Measurements from ENCODE around the gene LRRC14B. TPM values are rescaled to one million over a fixed set of nuclear protein-coding genes. Genes with fewer than 3 reads are reported as not detected.

LRRC14B gene
- total RNA-seq, 2 donors from 2014 or later, result not detected

DNA sequence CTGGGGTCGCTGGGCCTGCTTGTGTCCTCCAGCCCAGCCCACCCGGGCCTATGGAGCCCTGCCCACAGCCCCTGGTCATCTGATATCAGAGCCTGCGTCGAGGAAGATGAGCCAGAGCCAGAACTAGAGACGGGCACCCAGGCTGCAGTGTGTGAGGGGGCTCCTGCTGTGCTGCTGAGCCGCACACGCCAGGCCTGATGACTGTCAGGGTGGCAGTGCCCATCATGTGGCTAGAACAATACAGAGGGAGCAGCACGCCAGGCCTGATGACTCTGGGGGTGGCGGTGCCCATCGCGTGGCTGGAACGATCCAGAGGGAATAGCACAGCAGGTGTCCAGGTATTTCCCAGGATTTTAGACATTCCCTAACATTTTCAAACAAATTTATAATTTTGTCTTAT is 9.2 kb upstream of the LRRC14B start:
- Mint-ChIP-seq H3K4me3 (no peak overlapping the region), H3K9me3 (no peaks in the 10 kb centered on the region), H3K27me3 (ENCODE audit: insufficient read depth) (no peaks in the 10 kb centered on the region), H3K4me1 (no peaks in the 10 kb centered on the region), H3K27ac (no peak overlapping the region), H3K36me3 (ENCODE audit: low read depth) (peaks cover 1% of the 10 kb centered on the region)
- Histone ChIP-seq H3K27ac (ENCODE audit: low read depth, low read length) (no peak overlapping the region), H3K4me3 (ENCODE audit: low read length) (no peak overlapping the region), H3K9ac (ENCODE audit: extremely low read depth, low read length, poor library complexity, severe bottlenecking) (no peak overlapping the region), H3K27me3 (ENCODE audit: control insufficient read depth, insufficient read depth, low read length, poor library complexity, severe bottlenecking) (no peaks in the 10 kb centered on the region), H3K4me1 (ENCODE audit: control insufficient read depth, insufficient read depth, low read length) (no peaks in the 10 kb centered on the region), H3K36me3 (ENCODE audit: control insufficient read depth, insufficient read depth, low read length) (no peaks in the 10 kb centered on the region), H3K9me3 (ENCODE audit: control insufficient read depth, low read length) (no peaks in the 10 kb centered on the region)
- TF ChIP-seq, protein P1, sequence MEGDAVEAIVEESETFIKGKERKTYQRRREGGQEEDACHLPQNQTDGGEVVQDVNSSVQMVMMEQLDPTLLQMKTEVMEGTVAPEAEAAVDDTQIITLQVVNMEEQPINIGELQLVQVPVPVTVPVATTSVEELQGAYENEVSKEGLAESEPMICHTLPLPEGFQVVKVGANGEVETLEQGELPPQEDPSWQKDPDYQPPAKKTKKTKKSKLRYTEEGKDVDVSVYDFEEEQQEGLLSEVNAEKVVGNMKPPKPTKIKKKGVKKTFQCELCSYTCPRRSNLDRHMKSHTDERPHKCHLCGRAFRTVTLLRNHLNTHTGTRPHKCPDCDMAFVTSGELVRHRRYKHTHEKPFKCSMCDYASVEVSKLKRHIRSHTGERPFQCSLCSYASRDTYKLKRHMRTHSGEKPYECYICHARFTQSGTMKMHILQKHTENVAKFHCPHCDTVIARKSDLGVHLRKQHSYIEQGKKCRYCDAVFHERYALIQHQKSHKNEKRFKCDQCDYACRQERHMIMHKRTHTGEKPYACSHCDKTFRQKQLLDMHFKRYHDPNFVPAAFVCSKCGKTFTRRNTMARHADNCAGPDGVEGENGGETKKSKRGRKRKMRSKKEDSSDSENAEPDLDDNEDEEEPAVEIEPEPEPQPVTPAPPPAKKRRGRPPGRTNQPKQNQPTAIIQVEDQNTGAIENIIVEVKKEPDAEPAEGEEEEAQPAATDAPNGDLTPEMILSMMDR (conservative IDR thresholded peaks at IDR 0.05), result no peak
- 87 to 90% methylated on average over 5 to 12 of the region's 12 CpGs for WGBS, 2 experiments (ENCODE audit: insufficient coverage in 1 of 2, insufficient read length in 1 of 2)
- no peak for DNase-seq

DNA sequence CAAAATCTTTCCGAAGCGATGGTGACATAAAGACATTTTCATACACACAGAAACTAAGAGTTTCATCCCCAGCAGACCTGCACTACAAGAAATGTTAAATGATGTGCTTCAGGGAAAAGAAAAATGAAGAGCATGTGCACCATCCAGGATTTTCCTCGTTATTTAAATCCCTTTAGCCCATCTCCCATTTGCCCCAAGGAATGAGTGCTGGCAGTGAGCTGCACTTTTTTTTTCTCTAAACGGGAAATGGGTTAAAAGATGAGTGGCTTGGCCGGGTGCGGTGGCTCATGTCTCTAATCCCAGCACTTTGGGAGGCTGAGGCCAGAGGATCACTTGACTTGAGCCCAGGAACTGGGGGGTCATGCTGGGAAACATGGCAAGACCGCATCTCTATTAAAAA is 6.8 kb upstream of the LRRC14B start:
- 91 to 92% methylated on average over 4 to 7 of the region's 7 CpGs for WGBS, 2 experiments (ENCODE audit: insufficient coverage in 1 of 2, insufficient read length in 1 of 2)
- H3K36me3 ChIP-seq (ENCODE audit: control insufficient read depth, insufficient read depth, low read length), result no peaks in the 10 kb centered on the region
- H3K27ac ChIP-seq (ENCODE audit: low read depth, low read length), result no peak overlapping the region
- H3K4me3 ChIP-seq (ENCODE audit: low read length), result no peak overlapping the region
- H3K4me3 Mint-ChIP-seq, result no peak overlapping the region
- DNase-seq, result no peak
- H3K36me3 Mint-ChIP-seq (ENCODE audit: low read depth), result peaks cover 1% of the 10 kb centered on the region
- TF ChIP-seq, protein P1 (conservative IDR thresholded peaks at IDR 0.05), result no peak
- peaks cover 7% of the 10 kb centered on the region for H3K4me1 Mint-ChIP-seq
- H3K4me1 ChIP-seq (ENCODE audit: control insufficient read depth, insufficient read depth, low read length), result no peaks in the 10 kb centered on the region
- no peaks in the 10 kb centered on the region for H3K27me3 ChIP-seq (ENCODE audit: control insufficient read depth, insufficient read depth, low read length, poor library complexity, severe bottlenecking)
- no peaks in the 10 kb centered on the region for H3K9me3 Mint-ChIP-seq
- H3K9ac ChIP-seq (ENCODE audit: extremely low read depth, low read length, poor library complexity, severe bottlenecking), result no peak overlapping the region
- no peaks in the 10 kb centered on the region for H3K9me3 ChIP-seq (ENCODE audit: control insufficient read depth, low read length)
- H3K27ac Mint-ChIP-seq, result no peak overlapping the region
- no peaks in the 10 kb centered on the region for H3K27me3 Mint-ChIP-seq (ENCODE audit: insufficient read depth)

DNA sequence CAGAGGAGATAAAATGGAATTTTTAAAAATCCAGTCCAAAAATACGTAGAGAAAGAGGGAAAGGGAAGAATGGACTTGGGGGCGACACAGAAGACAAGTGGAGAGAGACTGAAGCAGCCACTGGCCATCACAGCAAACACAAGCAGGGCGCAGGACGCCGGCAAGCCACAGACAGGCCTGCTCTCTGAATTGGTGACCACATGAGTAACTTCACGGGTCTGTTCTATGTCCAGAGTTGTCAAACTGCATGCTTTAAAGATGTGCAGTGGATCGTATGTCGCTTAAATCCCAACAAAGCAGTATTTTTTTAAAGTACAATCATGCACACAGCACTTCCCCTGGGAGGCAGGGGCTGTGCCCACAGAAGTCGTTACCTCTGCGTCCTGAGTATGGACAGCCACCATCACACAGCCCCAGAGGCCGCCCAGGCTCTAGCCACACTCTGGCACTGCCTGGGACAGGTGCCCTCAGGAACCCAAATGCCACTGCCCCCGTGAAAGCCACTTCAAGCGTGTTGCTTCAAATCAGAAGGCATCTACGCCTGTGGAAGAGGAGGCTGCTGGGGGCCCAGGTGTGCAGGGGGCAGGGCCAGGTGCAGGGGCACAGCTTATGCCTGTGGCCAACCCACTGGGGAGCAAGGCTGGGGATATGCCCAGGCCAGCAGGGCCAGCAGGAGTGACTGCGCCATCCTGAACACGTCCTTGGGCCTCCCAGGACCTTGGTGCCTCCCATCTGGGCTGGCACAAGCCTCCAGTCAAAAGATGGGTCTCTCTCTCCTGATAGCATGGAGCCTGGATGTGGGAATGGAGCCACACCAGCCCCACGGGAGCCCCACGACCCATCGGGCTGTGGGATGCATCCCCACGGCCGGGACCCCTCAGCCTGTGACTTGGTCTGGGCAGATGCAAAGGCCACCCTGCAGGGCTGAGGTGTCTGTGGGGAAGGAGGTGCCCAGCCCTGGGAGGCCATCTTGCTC is 5.9 kb upstream of the LRRC14B start:
- no peak overlapping the region for H3K27ac ChIP-seq (ENCODE audit: low read depth, low read length)
- H3K36me3 Mint-ChIP-seq (ENCODE audit: low read depth), result peaks cover 1% of the 10 kb centered on the region
- DNase-seq, result no peak
- TF ChIP-seq, protein P1 (conservative IDR thresholded peaks at IDR 0.05), result no peak
- H3K9me3 ChIP-seq (ENCODE audit: control insufficient read depth, low read length), result no peaks in the 10 kb centered on the region
- H3K4me1 ChIP-seq (ENCODE audit: control insufficient read depth, insufficient read depth, low read length), result no peaks in the 10 kb centered on the region
- no peak overlapping the region for H3K4me3 Mint-ChIP-seq
- no peaks in the 10 kb centered on the region for H3K36me3 ChIP-seq (ENCODE audit: control insufficient read depth, insufficient read depth, low read length)
- 88 to 93% methylated on average over 15 to 21 of the region's 21 CpGs for WGBS, 2 experiments (ENCODE audit: insufficient coverage in 1 of 2, insufficient read length in 1 of 2)
- H3K4me3 ChIP-seq (ENCODE audit: low read length), result no peak overlapping the region
- no peaks in the 10 kb centered on the region for H3K27me3 ChIP-seq (ENCODE audit: control insufficient read depth, insufficient read depth, low read length, poor library complexity, severe bottlenecking)
- H3K27me3 Mint-ChIP-seq (ENCODE audit: insufficient read depth), result peaks cover 3% of the 10 kb centered on the region
- H3K9ac ChIP-seq (ENCODE audit: extremely low read depth, low read length, poor library complexity, severe bottlenecking), result no peak overlapping the region
- peaks cover 7% of the 10 kb centered on the region for H3K4me1 Mint-ChIP-seq
- no peak overlapping the region for H3K27ac Mint-ChIP-seq
- no peaks in the 10 kb centered on the region for H3K9me3 Mint-ChIP-seq
